Iris pigment epithelial cell (primary cell): ENCODE measurements around the gene MAT1A.
"Not testable (repeated sequence)": the region's sequence is repeated elsewhere in the genome, so short reads cannot be mapped to it uniquely, and the experiment has no call there.

Source experiments
- DNase-seq: peaks from one replicate; pipeline ENCODE4 v3.0.0-alpha.2; 2011; ENCODE audit warnings: low read depth

MAT1A gene

GRCh38 chr10:80223031-80223419 is 66.4 kb downstream of the MAT1A start:
- DNase-seq = not testable (repeated sequence)
